ENCODE results near the gene SYNE2.

Gene SYNE2

DNA sequence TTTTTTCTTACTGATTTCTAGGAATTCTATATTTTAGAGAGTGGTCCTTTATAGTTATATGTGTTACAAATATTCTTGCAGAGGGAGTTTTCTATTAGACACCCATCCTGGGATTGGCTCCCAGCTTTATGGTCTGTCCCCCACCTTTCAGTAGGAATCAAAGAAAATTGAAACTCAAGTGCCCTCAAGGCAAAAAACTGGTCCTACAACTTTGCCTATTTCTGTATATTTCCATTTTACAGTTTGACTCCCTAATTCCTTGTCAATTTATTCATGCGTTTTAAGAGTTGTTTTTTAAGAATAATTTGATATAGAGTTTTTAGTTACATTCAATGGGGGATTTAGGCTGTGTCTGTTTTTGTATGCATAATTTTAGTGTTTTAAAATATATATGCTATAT, 208.9 kb downstream of the SYNE2 start:
- Histone ChIP-seq H3K4me2 (ENCODE audit: low read length) (no peak overlapping the region), H3K27me3 (ENCODE audit: control insufficient read depth, low read length) (no peaks in the 10 kb centered on the region), H3F3A (ENCODE audit: control insufficient read depth, insufficient read depth) (0 out of 2 replicates have a peak, but pooled peaks cover 7% of the 10 kb centered on the region), H3K9me2 (replicated peaks; ENCODE audit: control insufficient read depth, low read length) (no peaks in the 10 kb centered on the region), H3K4me3 (ENCODE audit: low read length) (no peak overlapping the region), H3K36me3 (ENCODE audit: control insufficient read depth, low read length) (peaks cover 94% of the 10 kb centered on the region), H3K27ac (ENCODE audit: low read depth, low read length) (no peak overlapping the region), H3K4me1 (ENCODE audit: control insufficient read depth, low read length) (peaks cover 11% of the 10 kb centered on the region), H4K20me1 (ENCODE audit: control insufficient read depth, insufficient read depth, low read depth, low read length) (no peaks in the 10 kb centered on the region), H3K79me2 (ENCODE audit: control insufficient read depth, low read length) (peaks cover 31% of the 10 kb centered on the region), H3K9me3 (ENCODE audit: control insufficient read depth, insufficient read depth, low read length) (no peaks in the 10 kb centered on the region)
- TF ChIP-seq EZH2phosphoT487 (IDR thresholded peaks at IDR 0.05; ENCODE audit: borderline replicate concordance, low read length) (no peak), CTCF (IDR thresholded peaks at IDR 0.05; ENCODE audit: low read depth, low read length, poor library complexity, severe bottlenecking) (no peak)

DNA sequence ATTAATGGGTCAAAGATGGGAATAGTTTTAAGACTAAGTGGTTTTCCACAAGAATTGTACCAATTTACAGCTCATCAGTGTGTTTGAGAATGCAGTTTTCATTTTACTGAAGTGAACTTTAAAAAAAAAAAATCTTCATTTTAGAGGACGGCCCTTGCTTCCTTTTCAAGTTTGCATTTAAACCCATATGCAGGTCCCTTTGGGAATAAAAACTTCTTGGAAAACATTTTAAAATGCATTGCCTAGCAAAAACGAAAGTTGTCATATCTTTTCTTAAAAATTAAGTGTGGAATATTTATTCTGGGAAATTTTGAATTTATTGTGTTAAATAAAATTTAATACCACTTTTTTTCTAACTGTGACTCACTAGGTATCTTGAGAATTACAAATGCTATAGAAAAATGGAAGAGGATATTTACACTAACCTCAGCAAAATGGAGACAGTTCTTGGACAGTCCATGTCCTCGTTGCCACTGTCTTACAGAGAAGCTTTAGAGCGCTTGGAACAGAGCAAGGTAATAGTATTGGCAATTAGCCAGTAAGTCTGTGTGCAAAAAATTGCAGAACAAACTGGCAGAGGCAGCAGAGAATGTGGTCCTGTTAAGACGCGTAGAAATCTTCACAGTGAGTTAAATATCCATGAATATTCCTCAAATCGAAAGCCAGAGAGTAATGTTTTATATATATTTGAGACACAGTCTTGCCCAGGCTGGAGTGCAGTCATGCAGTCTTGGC, 209.7 kb downstream of the SYNE2 start:
- Histone ChIP-seq H3K9me2 (replicated peaks; ENCODE audit: control insufficient read depth, low read length) (no peaks in the 10 kb centered on the region), H3K4me3 (ENCODE audit: low read length) (no peak overlapping the region), H3K4me2 (ENCODE audit: low read length) (no peak overlapping the region), H3K27ac (ENCODE audit: low read depth, low read length) (no peak overlapping the region), H3K4me1 (ENCODE audit: control insufficient read depth, low read length) (peaks cover 4% of the 10 kb centered on the region), H3K27me3 (ENCODE audit: control insufficient read depth, low read length) (no peaks in the 10 kb centered on the region), H4K20me1 (ENCODE audit: control insufficient read depth, insufficient read depth, low read depth, low read length) (no peaks in the 10 kb centered on the region), H3K36me3 (ENCODE audit: control insufficient read depth, low read length) (peaks cover 95% of the 10 kb centered on the region), H3F3A (ENCODE audit: control insufficient read depth, insufficient read depth) (0 out of 2 replicates have a peak, but pooled peaks cover 7% of the 10 kb centered on the region), H3K9me3 (ENCODE audit: control insufficient read depth, insufficient read depth, low read length) (no peaks in the 10 kb centered on the region), H3K79me2 (ENCODE audit: control insufficient read depth, low read length) (peaks cover 24% of the 10 kb centered on the region)
- TF ChIP-seq CTCF (IDR thresholded peaks at IDR 0.05; ENCODE audit: low read depth, low read length, poor library complexity, severe bottlenecking) (no peak), EZH2phosphoT487 (IDR thresholded peaks at IDR 0.05; ENCODE audit: borderline replicate concordance, low read length) (no peak)

DNA sequence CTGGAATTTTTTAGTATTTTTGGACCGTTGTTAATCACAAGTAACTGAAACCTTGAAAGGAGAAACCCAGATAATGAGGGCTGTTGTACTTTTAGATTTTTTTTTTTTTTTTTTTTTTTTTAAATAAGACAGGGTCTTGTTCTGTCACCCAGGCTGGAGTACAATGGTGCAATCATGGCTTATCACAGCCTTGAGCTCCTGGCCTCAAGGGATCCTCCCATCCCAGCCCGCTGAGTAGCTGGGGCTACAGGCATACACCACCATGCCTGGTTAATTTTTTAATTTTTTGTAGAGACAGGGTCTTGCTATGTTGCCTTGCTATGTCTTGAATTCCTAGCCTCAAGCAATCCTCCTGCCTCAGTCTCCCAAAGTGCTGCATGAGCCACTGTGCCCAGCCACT, 211.6 kb downstream of the SYNE2 start:
- TF ChIP-seq CTCF (IDR thresholded peaks at IDR 0.05; ENCODE audit: low read depth, low read length, poor library complexity, severe bottlenecking) (no peak), EZH2phosphoT487 (IDR thresholded peaks at IDR 0.05; ENCODE audit: borderline replicate concordance, low read length) (no peak)

More for the DNA sequence above, 211.6 kb downstream of the SYNE2 start:
- H3K4me3 ChIP-seq (ENCODE audit: low read length), result no peak overlapping the region
- peaks cover 21% of the 10 kb centered on the region for H3K79me2 ChIP-seq (ENCODE audit: control insufficient read depth, low read length)
- no peak overlapping the region for H3K4me2 ChIP-seq (ENCODE audit: low read length)
- H3K9me2 ChIP-seq (replicated peaks; ENCODE audit: control insufficient read depth, low read length), result no peaks in the 10 kb centered on the region
- no peaks in the 10 kb centered on the region for H3K27me3 ChIP-seq (ENCODE audit: control insufficient read depth, low read length)
- H3K36me3 ChIP-seq (ENCODE audit: control insufficient read depth, low read length), result peaks cover 93% of the 10 kb centered on the region
- H3F3A ChIP-seq (ENCODE audit: control insufficient read depth, insufficient read depth), result peaks cover 10% of the 10 kb centered on the region; the same call in 1 of the 2 replicates
- H4K20me1 ChIP-seq (ENCODE audit: control insufficient read depth, insufficient read depth, low read depth, low read length), result no peaks in the 10 kb centered on the region
- H3K27ac ChIP-seq (ENCODE audit: low read depth, low read length), result no peak overlapping the region
- H3K9me3 ChIP-seq (ENCODE audit: control insufficient read depth, insufficient read depth, low read length), result no peaks in the 10 kb centered on the region
- no peaks in the 10 kb centered on the region for H3K4me1 ChIP-seq (ENCODE audit: control insufficient read depth, low read length)
